ENCODE results near the gene IGSF8. TPM values are rescaled to one million over a fixed set of nuclear protein-coding genes. Genes with fewer than 3 reads are reported as not detected.
A peak's percentile ranks its signal among the peaks of the same experiment; 100 is the strongest.
"Not testable (repeated sequence)": the region's sequence is repeated elsewhere in the genome, so short reads cannot be mapped to it uniquely, and the experiment has no call there.

IGSF8 gene
- total and polyA plus RNA-seq, 2 experiments from 2014 or later = 29.1 to 32.2 TPM

DNA sequence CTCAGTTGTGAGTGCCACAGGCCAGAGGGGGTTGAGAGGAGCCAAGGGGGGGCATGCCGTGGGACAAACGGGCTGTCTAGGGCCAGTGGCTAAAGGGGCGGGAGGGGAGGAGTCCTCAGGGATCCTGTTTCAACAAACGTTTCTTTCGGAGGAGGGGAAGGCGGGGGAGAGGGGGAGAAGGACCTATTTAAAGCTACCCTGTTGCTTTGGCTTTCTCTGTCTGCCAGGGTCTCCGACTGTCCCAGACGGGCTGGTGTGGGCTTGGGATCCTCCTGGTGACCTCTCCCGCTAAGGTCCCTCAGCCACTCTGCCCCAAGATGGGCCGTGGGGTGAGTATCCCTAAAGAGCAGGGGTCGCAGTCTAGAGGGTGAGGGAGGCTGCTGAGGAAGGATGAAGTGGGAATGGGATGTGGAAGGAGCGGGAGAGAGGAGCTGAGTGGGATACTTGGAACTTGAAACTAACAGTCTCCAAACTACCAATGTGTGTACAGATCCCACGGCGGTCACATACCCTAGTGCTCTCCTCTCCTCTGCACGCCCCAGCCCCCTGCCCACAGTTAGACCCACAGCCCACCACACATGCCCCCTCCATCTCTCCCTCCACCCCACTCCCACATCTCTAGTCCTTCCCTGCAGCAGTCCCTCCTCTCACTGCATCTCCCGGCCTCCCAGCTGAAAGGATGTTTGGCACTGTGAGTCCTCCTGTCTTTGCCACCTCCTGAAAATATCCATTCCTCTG, 17.3 kb upstream of the IGSF8 start, which contains the start of gene ATP1A2:
Gene ATP1A2 (plus strand): TSS at position 215 of the 738 bp plus-strand sequence. CDS start 103 bp downstream, at position 318.
- peak within 1 kb of the TSS; percentile 7 for H3K4me3 ChIP-seq
- H3K27me3 ChIP-seq = no peaks in the 10 kb centered on the region
- H3K36me3 ChIP-seq = no peaks in the 10 kb centered on the region
- H3K9me3 ChIP-seq (ENCODE audit: low read depth) = no peaks in the 10 kb centered on the region
- DNase-seq (ENCODE audit: low read depth in 1 of 2, low spot score in 1 of 2) = peak in 1 of 2 donors; percentile 84
- TF ChIP-seq, protein P1, sequence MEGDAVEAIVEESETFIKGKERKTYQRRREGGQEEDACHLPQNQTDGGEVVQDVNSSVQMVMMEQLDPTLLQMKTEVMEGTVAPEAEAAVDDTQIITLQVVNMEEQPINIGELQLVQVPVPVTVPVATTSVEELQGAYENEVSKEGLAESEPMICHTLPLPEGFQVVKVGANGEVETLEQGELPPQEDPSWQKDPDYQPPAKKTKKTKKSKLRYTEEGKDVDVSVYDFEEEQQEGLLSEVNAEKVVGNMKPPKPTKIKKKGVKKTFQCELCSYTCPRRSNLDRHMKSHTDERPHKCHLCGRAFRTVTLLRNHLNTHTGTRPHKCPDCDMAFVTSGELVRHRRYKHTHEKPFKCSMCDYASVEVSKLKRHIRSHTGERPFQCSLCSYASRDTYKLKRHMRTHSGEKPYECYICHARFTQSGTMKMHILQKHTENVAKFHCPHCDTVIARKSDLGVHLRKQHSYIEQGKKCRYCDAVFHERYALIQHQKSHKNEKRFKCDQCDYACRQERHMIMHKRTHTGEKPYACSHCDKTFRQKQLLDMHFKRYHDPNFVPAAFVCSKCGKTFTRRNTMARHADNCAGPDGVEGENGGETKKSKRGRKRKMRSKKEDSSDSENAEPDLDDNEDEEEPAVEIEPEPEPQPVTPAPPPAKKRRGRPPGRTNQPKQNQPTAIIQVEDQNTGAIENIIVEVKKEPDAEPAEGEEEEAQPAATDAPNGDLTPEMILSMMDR (IDR thresholded peaks at IDR 0.05; ENCODE audit: low read depth, low read length) = no peak
- peaks cover 49% of the 10 kb centered on the region for H3K4me1 ChIP-seq (ENCODE audit: low read depth)
- H3K27ac ChIP-seq = peak within 1 kb of the TSS; percentile 59

DNA sequence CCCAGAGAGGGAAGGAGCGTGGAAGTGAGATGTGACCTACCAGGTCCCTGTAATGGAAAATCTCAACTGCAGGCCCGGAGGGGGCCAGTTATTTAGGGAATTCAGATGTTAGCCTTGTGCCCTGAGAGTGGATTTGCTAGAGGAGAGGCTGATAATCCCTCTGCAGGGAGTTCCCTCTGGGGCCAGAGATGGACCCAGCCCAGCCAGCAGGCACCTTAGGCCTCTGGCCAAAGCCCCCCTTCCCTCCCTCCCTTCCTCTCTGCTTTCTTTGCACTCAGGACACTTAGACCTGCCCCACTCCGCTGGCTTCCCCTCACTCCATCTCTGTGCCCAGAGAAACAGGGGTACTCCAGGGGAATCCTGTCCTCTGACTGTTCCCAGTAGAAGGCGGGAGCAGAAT, 15.7 kb upstream of the IGSF8 start:
- peak overlapping the region; percentile 59 for H3K27ac ChIP-seq
- DNase-seq (ENCODE audit: low read depth in 1 of 2, low spot score in 1 of 2) = peak in 1 of 2 donors; percentile 41
- H3K4me1 ChIP-seq (ENCODE audit: low read depth) = peaks cover 49% of the 10 kb centered on the region

GRCh38 chr1:160113407-160113806, 15.0 kb upstream of the IGSF8 start:
- no peak for DNase-seq (ENCODE audit: low read depth in 1 of 2, low spot score in 1 of 2)
- TF ChIP-seq, protein P1 (IDR thresholded peaks at IDR 0.05; ENCODE audit: low read depth, low read length) = no peak
- Histone ChIP-seq H3K36me3 (no peaks in the 10 kb centered on the region), H3K9me3 (ENCODE audit: low read depth) (no peaks in the 10 kb centered on the region), H3K4me3 (no peak overlapping the region), H3K27ac (peak overlapping the region; percentile 59), H3K4me1 (ENCODE audit: low read depth) (peaks cover 44% of the 10 kb centered on the region), H3K27me3 (no peaks in the 10 kb centered on the region)

More for the DNA sequence above, 15.7 kb upstream of the IGSF8 start:
- Histone ChIP-seq H3K9me3 (ENCODE audit: low read depth) (no peaks in the 10 kb centered on the region), H3K4me3 (no peak overlapping the region), H3K27me3 (no peaks in the 10 kb centered on the region), H3K36me3 (no peaks in the 10 kb centered on the region)
- TF ChIP-seq, protein P1 (IDR thresholded peaks at IDR 0.05; ENCODE audit: low read depth, low read length) = no peak

- Histone ChIP-seq H3K27ac (no peak overlapping the region), H3K4me1 (ENCODE audit: low read depth) (peaks cover 33% of the 10 kb centered on the region), H3K4me3 (no peak overlapping the region), H3K9me3 (ENCODE audit: low read depth) (no peaks in the 10 kb centered on the region), H3K27me3 (no peaks in the 10 kb centered on the region), H3K36me3 (no peaks in the 10 kb centered on the region)
- TF ChIP-seq, protein P1 (IDR thresholded peaks at IDR 0.05; ENCODE audit: low read depth, low read length) = no peak
- DNase-seq (ENCODE audit: low read depth in 1 of 2, low spot score in 1 of 2) = no peak
Observed at GRCh38 chr1:160112357-160112756, 13.9 kb upstream of the IGSF8 start.

GRCh38 chr1:160111462-160111861, 13.0 kb upstream of the IGSF8 start:
- H3K9me3 ChIP-seq (ENCODE audit: low read depth); H3K36me3 ChIP-seq; DNase-seq (ENCODE audit: low read depth in 1 of 2, low spot score in 1 of 2): not testable (repeated sequence)

GRCh38 chr1:160109686-160110085, 11.3 kb upstream of the IGSF8 start:
- H3K36me3 ChIP-seq = no peaks in the 10 kb centered on the region
- H3K27ac ChIP-seq = no peak overlapping the region
- H3K4me1 ChIP-seq (ENCODE audit: low read depth) = peaks cover 9% of the 10 kb centered on the region
- no peak overlapping the region for H3K4me3 ChIP-seq
- DNase-seq (ENCODE audit: low read depth in 1 of 2, low spot score in 1 of 2) = no peak
- H3K27me3 ChIP-seq = no peaks in the 10 kb centered on the region
- H3K9me3 ChIP-seq (ENCODE audit: low read depth) = no peaks in the 10 kb centered on the region
- TF ChIP-seq, protein P1 (IDR thresholded peaks at IDR 0.05; ENCODE audit: low read depth, low read length) = no peak

More at GRCh38 chr1:160111462-160111861, 13.0 kb upstream of the IGSF8 start:
- H3K4me1 ChIP-seq (ENCODE audit: low read depth) = peaks cover 24% of the 10 kb centered on the region
- H3K27me3 ChIP-seq, H3K4me3 ChIP-seq, H3K27ac ChIP-seq: not testable (repeated sequence)
